Measurements from ENCODE around the gene RPS6KA5. TPM values are rescaled to one million over a fixed set of nuclear protein-coding genes. Genes with fewer than 3 reads are reported as not detected.

The RPS6KA5 gene
- total and polyA plus RNA-seq, 7 donors = 0.94 to 20.0 (median 11.5) TPM

DNA sequence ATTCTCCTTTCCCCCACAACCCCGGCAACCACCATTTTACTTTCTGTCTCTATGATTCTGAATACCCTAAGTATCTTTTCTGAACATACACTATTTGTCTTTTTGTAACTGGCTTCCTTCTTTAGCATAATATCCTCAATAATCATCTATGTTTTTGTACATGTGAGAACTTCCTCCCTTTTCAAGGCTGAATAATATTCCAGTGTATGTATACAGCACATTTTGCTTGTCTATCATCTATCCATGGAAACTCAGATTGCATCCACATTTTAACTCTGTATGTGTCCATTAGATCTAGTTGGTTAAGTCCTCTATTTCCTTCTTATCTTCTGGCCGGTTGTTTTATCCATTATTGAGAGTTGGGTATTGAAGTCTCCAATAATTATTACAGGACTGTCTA, 180.2 kb downstream of the RPS6KA5 start:
- Histone ChIP-seq H3K4me1 (no peaks in the 10 kb centered on the region), H3K9me3 (no peaks in the 10 kb centered on the region), H3K36me3 (ENCODE audit: insufficient read depth in 1 of 2, low read depth in 1 of 2) (no peaks in the 10 kb centered on the region), H3K27me3 (ENCODE audit: insufficient read depth in 3 of 3, low read length in 2 of 3) (no peaks in the 10 kb centered on the region), H3K4me3 (no peak overlapping the region), H3K27ac (no peak overlapping the region)
- ATAC-seq = no peak
- intact Hi-C loops (cut with DNase I) = no loop called here
- WGBS, 3 donors = 96 to 100% (median 97%) methylated on average over 2 of the region's 2 CpGs
- TF ChIP-seq, protein P1, sequence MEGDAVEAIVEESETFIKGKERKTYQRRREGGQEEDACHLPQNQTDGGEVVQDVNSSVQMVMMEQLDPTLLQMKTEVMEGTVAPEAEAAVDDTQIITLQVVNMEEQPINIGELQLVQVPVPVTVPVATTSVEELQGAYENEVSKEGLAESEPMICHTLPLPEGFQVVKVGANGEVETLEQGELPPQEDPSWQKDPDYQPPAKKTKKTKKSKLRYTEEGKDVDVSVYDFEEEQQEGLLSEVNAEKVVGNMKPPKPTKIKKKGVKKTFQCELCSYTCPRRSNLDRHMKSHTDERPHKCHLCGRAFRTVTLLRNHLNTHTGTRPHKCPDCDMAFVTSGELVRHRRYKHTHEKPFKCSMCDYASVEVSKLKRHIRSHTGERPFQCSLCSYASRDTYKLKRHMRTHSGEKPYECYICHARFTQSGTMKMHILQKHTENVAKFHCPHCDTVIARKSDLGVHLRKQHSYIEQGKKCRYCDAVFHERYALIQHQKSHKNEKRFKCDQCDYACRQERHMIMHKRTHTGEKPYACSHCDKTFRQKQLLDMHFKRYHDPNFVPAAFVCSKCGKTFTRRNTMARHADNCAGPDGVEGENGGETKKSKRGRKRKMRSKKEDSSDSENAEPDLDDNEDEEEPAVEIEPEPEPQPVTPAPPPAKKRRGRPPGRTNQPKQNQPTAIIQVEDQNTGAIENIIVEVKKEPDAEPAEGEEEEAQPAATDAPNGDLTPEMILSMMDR (IDR thresholded peaks at IDR 0.05) = no peak
- DNase-seq = no peak

- intact Hi-C loops (cut with DNase I) = no loop called here
Observed at GRCh38 chr14:90874599-90874998, 185.8 kb downstream of the RPS6KA5 start.

GRCh38 chr14:90871605-90872233, 188.7 kb downstream of the RPS6KA5 start:
- Histone ChIP-seq H3K4me1 (peaks cover 12% of the 10 kb centered on the region), H3K27ac (peak overlapping the region; percentile 42), H3K36me3 (ENCODE audit: insufficient read depth in 1 of 2, low read depth in 1 of 2) (peaks cover 0 to 23% of the 10 kb centered on the region in 2 donors), H3K27me3 (ENCODE audit: insufficient read depth in 3 of 3, low read length in 2 of 3) (no peaks in the 10 kb centered on the region), H3K4me3 (no peak overlapping the region), H3K9me3 (no peaks in the 10 kb centered on the region)
- intact Hi-C loops (cut with DNase I) = no loop called here
- TF ChIP-seq, protein P1 (IDR thresholded peaks at IDR 0.05) = no peak
- DNase-seq = no peak
- peak; percentile 71 to 91 (median 82) for ATAC-seq
- WGBS, 3 donors = 73 to 82% (median 81%) methylated on average over 9 of the region's 9 CpGs

More at GRCh38 chr14:90874599-90874998, 185.8 kb downstream of the RPS6KA5 start:
- peaks cover 0 to 23% of the 10 kb centered on the region in 2 donors for H3K36me3 ChIP-seq (ENCODE audit: insufficient read depth in 1 of 2, low read depth in 1 of 2)
- H3K4me1 ChIP-seq = peaks cover 12% of the 10 kb centered on the region
- no peaks in the 10 kb centered on the region for H3K9me3 ChIP-seq
- TF ChIP-seq, protein P1 (IDR thresholded peaks at IDR 0.05) = no peak
- H3K27ac ChIP-seq = no peak overlapping the region
- 95% methylated on average over 5 of the region's 5 CpGs for WGBS, 3 donors
- no peaks in the 10 kb centered on the region for H3K27me3 ChIP-seq (ENCODE audit: insufficient read depth in 3 of 3, low read length in 2 of 3)
- H3K4me3 ChIP-seq = no peak overlapping the region
- DNase-seq (no peak), ATAC-seq (no peak)

GRCh38 chr14:90870950-90871604, 189.4 kb downstream of the RPS6KA5 start:
- ATAC-seq (peak in 1 of 4 donors; percentile 45), DNase-seq (no peak)
- peaks cover 12% of the 10 kb centered on the region for H3K4me1 ChIP-seq
- TF ChIP-seq, protein P1 (IDR thresholded peaks at IDR 0.05) = no peak
- intact Hi-C loops (cut with DNase I) = no loop called here
- H3K9me3 ChIP-seq = no peaks in the 10 kb centered on the region
- peak overlapping the region; percentile 42 for H3K27ac ChIP-seq
- WGBS, 3 donors = 76 to 83% (median 77%) methylated on average over 1 of the region's 1 CpG
- no peak overlapping the region for H3K4me3 ChIP-seq
- no peaks in the 10 kb centered on the region for H3K27me3 ChIP-seq (ENCODE audit: insufficient read depth in 3 of 3, low read length in 2 of 3)
- peaks cover 0 to 23% of the 10 kb centered on the region in 2 donors for H3K36me3 ChIP-seq (ENCODE audit: insufficient read depth in 1 of 2, low read depth in 1 of 2)
